Endodermal cell (in vitro differentiated cells): ENCODE data around the gene KLK2. TPM values are rescaled to one million over a fixed set of nuclear protein-coding genes. Genes with fewer than 3 reads are reported as not detected.

ENCODE experiments used
- DNase-seq: peaks from one replicate; pipeline ENCODE4 v3.0.0-alpha.2; 2017
- H3K27ac ChIP-seq: 2 replicates; pipeline ENCODE4 v1.5.1; 2013; ENCODE audit warnings: mild to moderate bottlenecking, low read depth, low read length, moderate library complexity
- H3K27me3 ChIP-seq: 2 replicates; pipeline ENCODE4 v1.6.1; 2013; ENCODE audit warnings: mild to moderate bottlenecking, low read length, moderate library complexity; ENCODE audit not compliant: insufficient read depth, control insufficient read depth, poor library complexity, severe bottlenecking
- H3K36me3 ChIP-seq: 2 replicates; pipeline ENCODE4 v1.7.0; 2013; ENCODE audit warnings: mild to moderate bottlenecking, low read length, moderate library complexity; ENCODE audit not compliant: control insufficient read depth, insufficient read depth
- H3K4me1 ChIP-seq: one replicate; pipeline ENCODE4 v1.7.0; 2013; ENCODE audit warnings: low read length; ENCODE audit not compliant: control insufficient read depth, insufficient read depth
- H3K4me3 ChIP-seq: 2 replicates; pipeline ENCODE4 v1.5.1; 2013; ENCODE audit warnings: mild to moderate bottlenecking, low read length, moderate library complexity
- H3K9ac ChIP-seq: 2 replicates; pipeline ENCODE4 v1.6.1; 2013; ENCODE audit warnings: mild to moderate bottlenecking, low read length, moderate library complexity; ENCODE audit not compliant: poor library complexity, severe bottlenecking; ENCODE audit errors: extremely low read depth
- H3K9me3 ChIP-seq: 2 replicates; pipeline ENCODE4 v1.6.1; 2013; ENCODE audit warnings: mild to moderate bottlenecking, low read length, moderate library complexity; ENCODE audit not compliant: control insufficient read depth
- H3K27ac Mint-ChIP-seq: 2 replicates; pipeline ENCODE4 v1.8.0; 2020; ENCODE audit warnings: mixed read lengths
- H3K27me3 Mint-ChIP-seq: 2 replicates; pipeline ENCODE4 v1.8.0; 2021; ENCODE audit warnings: mild to moderate bottlenecking, mixed read lengths; ENCODE audit not compliant: insufficient read depth
- H3K36me3 Mint-ChIP-seq: 2 replicates; pipeline ENCODE4 v1.8.0; 2020; ENCODE audit warnings: low read depth, mixed read lengths
- H3K4me1 Mint-ChIP-seq: 2 replicates; pipeline ENCODE4 v1.8.0; 2020; ENCODE audit warnings: mixed read lengths
- H3K4me3 Mint-ChIP-seq: 2 replicates; pipeline ENCODE4 v1.8.0; 2020; ENCODE audit warnings: mild to moderate bottlenecking, moderate library complexity, mixed read lengths
- H3K9me3 Mint-ChIP-seq: 2 replicates; pipeline ENCODE4 v1.8.0; 2020; ENCODE audit warnings: mild to moderate bottlenecking, mixed read lengths
- WGBS, 2 experiments: methylation state at CpG; one replicate each; pipeline versions ENCODE4 v1.1.5 to v1.1.7; 2013; ENCODE audit warnings: missing lambda C conversion rate in 2 of 2, mixed read lengths in 1 of 2; ENCODE audit not compliant: insufficient coverage in 1 of 2, insufficient read length in 1 of 2; 5-methylcytosine and 5-hydroxymethylcytosine counted together
- total RNA-seq, 2 donors: library from RNA; stranded (reverse); fragmentation: NEBNext Ultra II Directional in 1 of 2; extraction: Animal tissue kit (Norgen Biotek cat#: 25700) in 1 of 2; gene quantifications; 2 replicates in 1 of 2; 3 replicates in 1 of 2; pipeline ENCODE4 v1.2.1, GENCODE V29; 2021
- TF ChIP-seq, protein P1 (sequence below): fragments of 200-600 bp; sonication (generic); conservative IDR thresholded peaks from 2 replicates; pipeline ENCODE4 v1.5.0; 2021; ENCODE audit warnings: antibody characterized with exemption, mild to moderate bottlenecking

Gene KLK2
- total RNA-seq, 2 donors from 2014 or later, result 0.35 TPM; not detected in 1

GRCh38 chr19:50829801-50830200 lies 43.4 kb upstream of the KLK2 start:
- Histone ChIP-seq H3K27ac (no peak overlapping the region), H3K9me3 (no peaks in the 10 kb centered on the region), H3K9ac (no peak overlapping the region), H3K36me3 (no peaks in the 10 kb centered on the region), H3K4me3 (no peak overlapping the region), H3K27me3 (peaks cover 2% of the 10 kb centered on the region), H3K4me1 (no peaks in the 10 kb centered on the region)
- H3K4me1 Mint-ChIP-seq, result no peaks in the 10 kb centered on the region
- peaks cover 63% of the 10 kb centered on the region for H3K27me3 Mint-ChIP-seq
- DNase-seq, result no peak
- H3K9me3 Mint-ChIP-seq, result no peaks in the 10 kb centered on the region
- no peak overlapping the region for H3K4me3 Mint-ChIP-seq
- H3K36me3 Mint-ChIP-seq, result no peaks in the 10 kb centered on the region
- TF ChIP-seq, protein P1, sequence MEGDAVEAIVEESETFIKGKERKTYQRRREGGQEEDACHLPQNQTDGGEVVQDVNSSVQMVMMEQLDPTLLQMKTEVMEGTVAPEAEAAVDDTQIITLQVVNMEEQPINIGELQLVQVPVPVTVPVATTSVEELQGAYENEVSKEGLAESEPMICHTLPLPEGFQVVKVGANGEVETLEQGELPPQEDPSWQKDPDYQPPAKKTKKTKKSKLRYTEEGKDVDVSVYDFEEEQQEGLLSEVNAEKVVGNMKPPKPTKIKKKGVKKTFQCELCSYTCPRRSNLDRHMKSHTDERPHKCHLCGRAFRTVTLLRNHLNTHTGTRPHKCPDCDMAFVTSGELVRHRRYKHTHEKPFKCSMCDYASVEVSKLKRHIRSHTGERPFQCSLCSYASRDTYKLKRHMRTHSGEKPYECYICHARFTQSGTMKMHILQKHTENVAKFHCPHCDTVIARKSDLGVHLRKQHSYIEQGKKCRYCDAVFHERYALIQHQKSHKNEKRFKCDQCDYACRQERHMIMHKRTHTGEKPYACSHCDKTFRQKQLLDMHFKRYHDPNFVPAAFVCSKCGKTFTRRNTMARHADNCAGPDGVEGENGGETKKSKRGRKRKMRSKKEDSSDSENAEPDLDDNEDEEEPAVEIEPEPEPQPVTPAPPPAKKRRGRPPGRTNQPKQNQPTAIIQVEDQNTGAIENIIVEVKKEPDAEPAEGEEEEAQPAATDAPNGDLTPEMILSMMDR, result no peak
- 61% methylated on average over 5 of the region's 5 CpGs; no CpG with 5 or more reads in 1 of the 2 experiments for WGBS, 2 experiments
- H3K27ac Mint-ChIP-seq, result no peak overlapping the region

DNA sequence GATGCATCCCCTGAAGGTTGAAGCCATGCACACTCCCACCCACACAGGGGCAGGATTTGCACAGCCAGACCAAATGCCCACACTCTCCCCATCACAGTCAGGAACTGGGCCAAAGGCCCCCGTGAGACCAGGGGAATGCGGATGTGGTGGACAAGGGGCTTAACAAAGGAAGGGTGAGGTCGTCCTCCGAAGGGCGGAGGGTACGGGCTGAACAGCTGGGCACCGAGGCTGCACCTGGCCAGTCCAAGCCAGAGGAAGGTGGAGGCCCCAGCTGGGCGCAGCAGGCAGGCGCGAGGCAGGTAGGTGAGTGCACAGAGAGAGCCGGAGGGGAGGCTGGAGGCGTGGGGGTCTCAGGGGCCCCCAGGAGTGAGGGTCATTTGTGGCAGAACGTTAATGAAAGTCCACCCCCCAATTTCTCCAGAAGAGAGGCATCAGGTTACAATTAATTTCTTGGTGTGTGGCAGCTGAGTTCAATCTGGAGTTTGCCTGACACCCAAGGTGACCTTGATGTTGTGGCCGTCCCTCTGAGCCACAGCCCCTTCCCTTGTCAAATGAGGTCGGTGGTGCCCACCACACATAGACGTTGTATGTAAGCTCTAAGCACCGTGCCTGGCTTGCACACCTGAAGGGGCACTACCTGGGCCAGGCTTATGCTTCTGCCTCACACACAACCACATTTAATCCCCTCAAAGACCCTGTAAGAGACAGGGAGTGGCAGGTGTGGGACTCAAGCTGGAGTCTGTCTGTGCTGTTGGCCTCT lies 42.8 kb upstream of the KLK2 start:
- no peak overlapping the region for H3K27ac Mint-ChIP-seq
- H3K27me3 Mint-ChIP-seq, result peaks cover 69% of the 10 kb centered on the region
- H3K36me3 Mint-ChIP-seq, result no peaks in the 10 kb centered on the region
- no peak overlapping the region for H3K4me3 Mint-ChIP-seq
- no peaks in the 10 kb centered on the region for H3K9me3 ChIP-seq
- 53 to 76% methylated on average over 2 to 17 of the region's 17 CpGs for WGBS, 2 experiments
- H3K9me3 Mint-ChIP-seq, result no peaks in the 10 kb centered on the region
- no peaks in the 10 kb centered on the region for H3K4me1 ChIP-seq
- no peak overlapping the region for H3K27ac ChIP-seq
- TF ChIP-seq, protein P1, result no peak
- H3K9ac ChIP-seq, result no peak overlapping the region
- no peaks in the 10 kb centered on the region for H3K36me3 ChIP-seq
- H3K4me1 Mint-ChIP-seq, result no peaks in the 10 kb centered on the region
- DNase-seq, result no peak
- H3K27me3 ChIP-seq, result peaks cover 8% of the 10 kb centered on the region
- H3K4me3 ChIP-seq, result no peak overlapping the region

DNA sequence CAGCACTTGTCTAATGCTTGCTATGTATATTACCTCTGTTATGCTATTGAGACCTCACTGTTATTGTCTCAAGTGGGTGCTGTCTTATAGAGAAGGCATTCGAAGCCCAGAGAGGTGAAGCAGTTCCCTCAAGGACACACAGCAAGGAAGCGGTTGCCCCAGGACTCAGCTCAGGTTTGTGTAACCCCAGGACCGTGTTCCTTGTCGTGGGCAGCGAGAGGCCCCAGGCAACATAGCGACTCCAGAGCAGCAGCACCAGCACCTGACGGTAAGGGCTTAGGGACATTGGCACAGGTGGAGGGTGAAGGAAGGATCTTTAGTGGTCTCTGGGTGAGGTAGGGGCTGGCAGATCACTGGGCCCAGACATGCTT lies 42.2 kb upstream of the KLK2 start:
- no peak for DNase-seq
- Histone ChIP-seq H3K9me3 (no peaks in the 10 kb centered on the region), H3K27me3 (peaks cover 12% of the 10 kb centered on the region), H3K4me3 (no peak overlapping the region), H3K36me3 (no peaks in the 10 kb centered on the region), H3K27ac (no peak overlapping the region), H3K4me1 (no peaks in the 10 kb centered on the region), H3K9ac (no peak overlapping the region)
- H3K27ac Mint-ChIP-seq, result no peak overlapping the region
- 67 to 72% methylated on average over 7 of the region's 7 CpGs for WGBS, 2 experiments
- no peaks in the 10 kb centered on the region for H3K4me1 Mint-ChIP-seq
- TF ChIP-seq, protein P1, result no peak
- no peak overlapping the region for H3K4me3 Mint-ChIP-seq
- peaks cover 67% of the 10 kb centered on the region for H3K27me3 Mint-ChIP-seq
- no peaks in the 10 kb centered on the region for H3K36me3 Mint-ChIP-seq
- no peaks in the 10 kb centered on the region for H3K9me3 Mint-ChIP-seq
